Embryonic facial prominence (tissue), 1 donor: ENCODE results near the gene YBEY.
A peak's percentile ranks its signal among the peaks of the same experiment; 100 is the strongest.
"Not testable (repeated sequence)": the region's sequence is repeated elsewhere in the genome, so short reads cannot be mapped to it uniquely, and the experiment has no call there.

ENCODE experiments used
- DNase-seq: peaks from one replicate; pipeline ENCODE4 v3.0.0-alpha.2; 2016; ENCODE audit errors: extremely low spot score

YBEY gene

GRCh38 chr21:46285761-46286647 lies at the start of gene YBEY:
Gene YBEY, plus strand, starts transcription at chr21:46286342. Its CDS starts 572 bp downstream, at chr21:46286914.
- DNase-seq: peak; percentile 82

GRCh38 chr21:46237474-46237873 lies 48.7 kb upstream of the YBEY start:
- no peak for DNase-seq

DNA sequence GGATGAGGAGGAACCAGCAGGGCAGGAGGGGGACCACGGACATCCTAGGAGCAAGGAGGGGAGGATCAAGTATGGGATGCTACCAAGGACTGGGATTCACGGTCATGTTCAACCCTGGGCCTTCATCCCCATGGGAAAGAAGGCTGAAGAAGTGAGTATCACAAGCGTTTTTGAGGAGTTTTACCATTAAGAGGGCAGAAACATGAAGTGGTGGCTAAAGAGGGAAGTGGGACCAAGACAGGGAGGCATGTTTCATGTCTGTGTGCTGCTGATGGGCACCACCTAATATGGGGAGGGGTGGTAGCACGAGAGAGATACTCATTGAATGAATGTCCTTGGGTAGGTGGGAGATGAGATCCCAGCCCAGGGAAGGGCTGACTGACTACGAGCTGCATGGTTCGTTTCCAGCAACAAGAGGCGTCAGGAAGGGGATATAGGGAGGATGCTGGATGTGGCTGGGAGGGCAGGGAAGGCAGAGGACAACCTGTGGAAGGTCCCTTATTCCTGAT lies 46.3 kb upstream of the YBEY start:
- no peak for DNase-seq

DNA sequence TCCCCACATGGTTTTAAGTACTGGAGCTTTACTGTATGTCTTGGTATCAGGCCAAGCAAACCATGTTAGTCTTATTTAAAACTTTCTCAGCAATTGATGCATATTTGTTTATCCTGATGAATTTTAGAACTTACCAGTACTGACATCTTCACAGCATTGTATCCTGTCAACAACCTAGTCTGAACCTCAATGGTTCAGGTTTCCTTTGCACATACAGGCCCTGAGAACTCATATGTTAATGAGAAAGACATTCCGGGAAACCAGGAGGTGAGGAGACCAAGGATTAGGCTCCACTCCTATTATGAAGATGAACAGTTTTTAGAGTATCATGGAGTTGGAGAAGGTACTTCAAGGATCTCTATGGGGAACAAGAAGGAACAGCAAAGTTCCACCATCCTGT lies 44.6 kb upstream of the YBEY start:
- DNase-seq: not testable (repeated sequence)

DNA sequence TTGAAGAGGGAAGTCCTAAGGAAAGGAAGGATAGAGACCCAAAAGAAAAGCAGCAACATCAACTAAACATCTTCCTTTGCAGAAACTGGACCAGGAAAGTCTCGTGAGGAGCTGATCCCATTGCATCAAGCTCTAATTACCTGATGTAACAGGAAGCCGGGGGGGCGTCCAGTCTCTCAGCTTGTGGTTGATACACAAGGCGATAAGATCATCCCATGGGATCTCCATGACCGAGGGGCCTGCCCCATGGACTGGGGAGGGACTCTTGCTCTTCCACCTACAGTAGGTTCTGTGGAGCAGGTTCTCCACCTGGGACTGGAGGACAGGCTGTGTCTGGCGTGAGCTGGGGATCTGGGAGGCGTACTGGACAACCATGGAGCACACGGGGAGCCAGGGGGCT lies 42.8 kb upstream of the YBEY start:
- no peak for DNase-seq

GRCh38 chr21:46243960-46244361 lies 42.2 kb upstream of the YBEY start:
- DNase-seq: no peak

GRCh38 chr21:46244602-46245001 lies 41.5 kb upstream of the YBEY start:
- DNase-seq: no peak

- no peak for DNase-seq
Observed at GRCh38 chr21:46245213-46245915, 40.8 kb upstream of the YBEY start.

GRCh38 chr21:46246345-46246744 lies 39.8 kb upstream of the YBEY start:
- no peak for DNase-seq

DNA sequence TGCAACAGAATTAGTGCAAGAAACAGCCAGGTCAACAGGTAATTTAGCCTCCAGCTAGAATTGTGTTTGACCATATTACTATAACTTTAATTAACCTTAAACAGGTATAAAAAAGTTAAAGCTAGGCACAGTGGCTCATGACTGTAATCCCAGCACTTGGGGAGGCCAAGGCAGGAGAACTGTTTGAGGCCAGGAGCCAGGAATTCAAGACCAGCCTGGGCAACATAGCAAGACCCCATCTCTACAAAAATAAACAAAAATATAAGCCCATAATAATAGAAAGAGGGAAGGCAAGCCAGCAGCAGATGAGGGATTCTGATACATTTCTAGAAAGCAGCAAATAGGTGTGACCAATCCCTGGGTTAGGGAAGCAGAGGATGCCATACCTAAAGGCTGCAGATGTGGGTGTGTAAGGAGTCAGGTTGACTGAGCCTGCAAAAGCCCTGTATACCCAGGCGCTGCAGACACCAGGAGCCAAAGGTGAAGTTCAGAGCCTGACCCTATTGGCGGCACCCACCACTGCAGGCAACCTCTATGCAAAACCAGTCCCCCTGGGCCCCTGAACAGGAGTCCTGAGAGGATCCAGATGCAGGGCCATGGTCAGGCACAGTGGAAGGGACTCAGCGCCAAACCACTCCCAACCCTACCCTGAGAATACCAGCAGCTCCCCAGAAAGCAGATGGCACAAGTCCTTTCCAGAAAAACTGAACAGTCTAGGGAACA lies 38.3 kb upstream of the YBEY start:
- no peak for DNase-seq

GRCh38 chr21:46248422-46248782 lies 37.7 kb upstream of the YBEY start:
- no peak for DNase-seq

GRCh38 chr21:46248827-46249226 lies 37.3 kb upstream of the YBEY start:
- DNase-seq: no peak

GRCh38 chr21:46250146-46250725 lies 35.9 kb upstream of the YBEY start:
- DNase-seq: no peak

- no peak for DNase-seq
Observed at GRCh38 chr21:46252840-46253239, 33.3 kb upstream of the YBEY start.

DNA sequence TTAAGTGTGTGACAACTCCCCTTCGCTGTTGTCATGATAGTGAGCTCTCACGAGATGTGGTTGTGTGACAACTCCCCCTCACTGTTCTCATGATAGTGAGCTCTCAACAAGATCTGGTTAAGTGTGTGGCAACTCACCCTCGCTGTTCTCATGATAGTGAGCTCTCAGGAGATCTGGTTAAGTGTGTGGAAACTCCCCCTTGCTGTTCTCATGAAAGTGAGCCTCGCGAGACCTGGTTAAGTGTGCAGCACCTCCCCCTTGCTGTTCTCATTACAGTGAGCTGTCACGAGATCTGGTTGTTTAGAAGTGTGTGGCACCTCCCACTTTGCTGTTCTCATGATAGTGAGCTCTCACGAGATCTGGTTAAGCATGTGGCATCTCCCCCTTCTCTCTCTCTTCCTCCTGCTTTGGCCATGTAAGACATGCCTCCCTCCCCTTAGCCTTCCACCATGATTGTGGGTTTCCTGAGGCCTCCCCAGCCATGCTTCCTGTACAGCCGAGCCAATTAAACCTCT lies 32.5 kb upstream of the YBEY start:
- no peak for DNase-seq

DNA sequence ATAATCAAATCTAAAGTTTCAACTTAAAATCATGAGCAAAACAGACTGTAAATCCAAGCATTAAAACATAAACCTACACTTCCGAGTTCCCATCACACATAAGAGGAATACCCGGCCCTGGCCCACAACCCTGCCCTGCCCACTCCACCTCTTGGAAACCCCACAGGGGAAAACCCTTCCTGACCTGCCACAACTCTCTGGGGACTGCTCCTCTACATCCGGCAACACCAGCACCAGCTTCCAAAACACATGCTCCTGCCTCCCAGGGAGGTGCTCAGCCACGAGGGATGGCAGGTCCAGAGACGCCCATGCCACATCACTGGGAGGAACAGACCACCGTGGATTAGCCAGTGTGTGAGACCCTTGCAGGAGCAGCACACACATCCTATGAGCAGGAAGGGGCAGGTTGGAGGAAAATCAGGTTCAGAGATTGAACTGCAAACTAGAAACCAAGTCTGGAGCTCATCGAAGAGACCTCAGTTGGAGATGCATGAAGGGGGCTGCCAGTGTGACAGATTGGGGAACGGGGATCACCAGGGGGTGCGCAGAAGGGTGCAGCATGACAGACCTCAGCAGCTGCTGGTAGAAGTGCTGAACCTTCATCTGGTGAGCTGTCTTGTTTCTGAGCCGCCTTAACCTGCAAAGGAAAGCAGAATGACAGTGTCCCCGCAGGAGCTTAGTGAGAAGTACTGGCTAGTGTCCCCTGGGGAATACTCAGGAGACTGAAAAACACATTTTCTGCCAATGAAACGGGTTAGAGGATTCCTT lies 31.8 kb upstream of the YBEY start:
- no peak for DNase-seq

GRCh38 chr21:46255166-46255565 lies 31.0 kb upstream of the YBEY start:
- DNase-seq: no peak

GRCh38 chr21:46255758-46256337 lies 30.3 kb upstream of the YBEY start:
- DNase-seq: no peak

GRCh38 chr21:46256501-46256994 lies 29.6 kb upstream of the YBEY start:
- no peak for DNase-seq

DNA sequence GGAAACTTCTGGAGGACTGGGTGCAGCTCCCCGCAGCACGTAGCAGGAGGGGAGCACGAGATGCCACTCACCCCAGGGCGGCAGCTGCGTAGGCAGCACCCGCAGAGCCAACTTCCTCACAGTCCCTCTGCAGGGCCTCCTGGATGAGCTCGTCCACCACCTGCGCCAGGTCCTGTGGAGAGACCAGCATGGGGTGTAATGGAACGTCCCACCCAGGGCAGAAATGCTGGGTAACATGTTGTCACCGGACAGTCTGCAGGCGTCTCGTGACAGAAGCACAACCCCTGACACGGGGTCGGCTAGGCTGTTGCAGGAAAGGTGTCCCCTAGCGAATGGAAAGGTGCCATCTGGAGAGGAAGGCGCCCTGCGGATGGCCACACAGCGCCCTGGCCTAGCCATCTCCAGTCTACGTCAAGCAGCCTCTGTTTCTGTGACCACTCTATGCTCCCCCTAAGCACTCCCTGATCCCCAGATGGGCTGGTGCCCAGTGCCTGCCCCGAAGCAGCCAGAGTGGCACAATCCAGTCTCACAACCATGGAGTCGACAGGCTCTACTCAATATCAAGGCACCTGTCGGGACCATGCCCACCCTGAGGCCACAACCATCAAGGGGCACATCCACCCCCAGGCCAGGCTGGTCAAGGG lies 22.0 kb upstream of the YBEY start:
- DNase-seq: no peak
